GM10266 (cell line): Measurements from ENCODE around the gene LGALS9.
A peak's percentile ranks its signal among the peaks of the same experiment; 100 is the strongest.

Source experiments
- DNase-seq: peaks from one replicate; pipeline ENCODE4 v3.0.0; 2012; ENCODE audit errors: extremely low spot score
- TF ChIP-seq, protein P1 (sequence below): IDR thresholded peaks from 2 replicates; pipeline ENCODE4 v1.5.1; 2012; ENCODE audit warnings: mild to moderate bottlenecking, low read depth; ENCODE audit not compliant: control insufficient read depth, insufficient read depth; ENCODE audit errors: missing control alignments

Gene LGALS9

GRCh38 chr17:27603880-27604794 is 26.9 kb upstream of the LGALS9 start:
- TF ChIP-seq, protein P1, sequence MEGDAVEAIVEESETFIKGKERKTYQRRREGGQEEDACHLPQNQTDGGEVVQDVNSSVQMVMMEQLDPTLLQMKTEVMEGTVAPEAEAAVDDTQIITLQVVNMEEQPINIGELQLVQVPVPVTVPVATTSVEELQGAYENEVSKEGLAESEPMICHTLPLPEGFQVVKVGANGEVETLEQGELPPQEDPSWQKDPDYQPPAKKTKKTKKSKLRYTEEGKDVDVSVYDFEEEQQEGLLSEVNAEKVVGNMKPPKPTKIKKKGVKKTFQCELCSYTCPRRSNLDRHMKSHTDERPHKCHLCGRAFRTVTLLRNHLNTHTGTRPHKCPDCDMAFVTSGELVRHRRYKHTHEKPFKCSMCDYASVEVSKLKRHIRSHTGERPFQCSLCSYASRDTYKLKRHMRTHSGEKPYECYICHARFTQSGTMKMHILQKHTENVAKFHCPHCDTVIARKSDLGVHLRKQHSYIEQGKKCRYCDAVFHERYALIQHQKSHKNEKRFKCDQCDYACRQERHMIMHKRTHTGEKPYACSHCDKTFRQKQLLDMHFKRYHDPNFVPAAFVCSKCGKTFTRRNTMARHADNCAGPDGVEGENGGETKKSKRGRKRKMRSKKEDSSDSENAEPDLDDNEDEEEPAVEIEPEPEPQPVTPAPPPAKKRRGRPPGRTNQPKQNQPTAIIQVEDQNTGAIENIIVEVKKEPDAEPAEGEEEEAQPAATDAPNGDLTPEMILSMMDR = no peak

GRCh38 chr17:27605409-27605808 is 25.6 kb upstream of the LGALS9 start:
- TF ChIP-seq, protein P1 = no peak
- DNase-seq = no peak

More at GRCh38 chr17:27603880-27604794, 26.9 kb upstream of the LGALS9 start:
- no peak for DNase-seq

- TF ChIP-seq, protein P1 = no peak
These were observed 23.4 kb upstream of the LGALS9 start for GRCh38 chr17:27607521-27608091.

DNA sequence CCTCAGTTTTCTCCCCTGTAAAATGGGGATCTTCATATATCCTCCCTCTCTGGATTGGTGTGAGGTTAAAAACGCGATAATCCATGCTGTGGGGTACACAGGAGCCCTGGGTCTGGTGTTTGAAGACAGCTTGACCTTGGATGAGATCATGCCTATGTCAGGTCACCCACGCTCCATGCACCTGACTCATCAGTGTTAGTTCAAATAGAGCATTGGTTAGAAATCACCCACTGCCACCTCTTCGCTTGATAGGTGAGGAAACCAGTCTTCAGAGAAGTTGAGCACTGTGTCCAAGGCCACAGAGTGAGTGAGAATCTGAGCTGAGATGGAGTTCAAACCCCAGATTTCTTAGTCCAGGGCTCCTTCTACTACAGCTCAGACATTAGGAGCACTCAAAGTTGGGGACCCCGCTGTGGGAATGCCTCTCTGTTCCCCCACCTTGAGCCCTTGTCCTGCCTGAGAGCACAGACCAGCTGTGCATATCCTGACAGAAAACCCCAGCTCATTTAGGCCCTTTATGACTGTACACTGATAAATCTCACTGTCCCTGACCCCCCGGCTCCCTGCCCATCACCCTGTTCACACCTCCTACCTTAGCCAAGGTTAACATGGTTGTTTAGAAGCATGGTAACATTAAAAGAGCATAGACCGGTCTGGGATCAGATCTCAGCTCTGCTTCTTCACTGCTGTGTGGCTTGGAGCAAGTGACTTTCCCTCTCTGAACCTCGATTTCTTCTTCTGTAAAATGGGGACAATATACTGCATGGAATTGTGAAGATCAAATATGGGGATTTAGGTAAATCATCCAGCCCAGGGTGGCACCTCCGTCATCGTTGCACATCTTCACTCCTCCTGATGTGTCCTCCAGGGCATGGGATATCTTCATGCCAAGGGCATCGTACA is 22.4 kb upstream of the LGALS9 start:
- TF ChIP-seq, protein P1 = no peak

More at GRCh38 chr17:27607521-27608091, 23.4 kb upstream of the LGALS9 start:
- DNase-seq = no peak

GRCh38 chr17:27609611-27610303 is 21.2 kb upstream of the LGALS9 start:
- DNase-seq = peak; percentile 62
- TF ChIP-seq, protein P1 = peak; percentile 56

More for the DNA sequence above, 22.4 kb upstream of the LGALS9 start:
- no peak for DNase-seq

DNA sequence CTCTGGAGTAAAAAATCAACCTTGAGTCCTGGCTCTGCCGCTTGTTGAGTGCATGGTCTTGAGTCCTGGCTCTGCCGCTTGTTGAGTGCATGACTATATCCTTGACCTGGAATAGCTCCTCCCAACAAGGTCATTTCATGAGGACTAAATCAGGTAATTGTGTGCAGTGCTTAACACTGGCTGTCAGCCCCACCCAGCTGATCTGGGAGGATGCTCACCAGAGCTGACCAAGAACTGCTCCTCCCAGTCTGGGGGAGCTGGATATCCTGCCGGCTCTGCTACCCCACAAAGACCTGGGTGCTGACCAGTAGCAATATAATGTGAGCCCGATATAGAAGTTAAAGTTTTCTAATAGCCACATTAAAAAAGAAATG is 20.7 kb upstream of the LGALS9 start:
- TF ChIP-seq, protein P1 = no peak
- no peak for DNase-seq
